ENCODE data around the gene SERTAD1. TPM values are rescaled to one million over a fixed set of nuclear protein-coding genes. Genes with fewer than 3 reads are reported as not detected.

SERTAD1 gene
- total RNA-seq, 1 donor from 2014 or later = 3.6 TPM

DNA sequence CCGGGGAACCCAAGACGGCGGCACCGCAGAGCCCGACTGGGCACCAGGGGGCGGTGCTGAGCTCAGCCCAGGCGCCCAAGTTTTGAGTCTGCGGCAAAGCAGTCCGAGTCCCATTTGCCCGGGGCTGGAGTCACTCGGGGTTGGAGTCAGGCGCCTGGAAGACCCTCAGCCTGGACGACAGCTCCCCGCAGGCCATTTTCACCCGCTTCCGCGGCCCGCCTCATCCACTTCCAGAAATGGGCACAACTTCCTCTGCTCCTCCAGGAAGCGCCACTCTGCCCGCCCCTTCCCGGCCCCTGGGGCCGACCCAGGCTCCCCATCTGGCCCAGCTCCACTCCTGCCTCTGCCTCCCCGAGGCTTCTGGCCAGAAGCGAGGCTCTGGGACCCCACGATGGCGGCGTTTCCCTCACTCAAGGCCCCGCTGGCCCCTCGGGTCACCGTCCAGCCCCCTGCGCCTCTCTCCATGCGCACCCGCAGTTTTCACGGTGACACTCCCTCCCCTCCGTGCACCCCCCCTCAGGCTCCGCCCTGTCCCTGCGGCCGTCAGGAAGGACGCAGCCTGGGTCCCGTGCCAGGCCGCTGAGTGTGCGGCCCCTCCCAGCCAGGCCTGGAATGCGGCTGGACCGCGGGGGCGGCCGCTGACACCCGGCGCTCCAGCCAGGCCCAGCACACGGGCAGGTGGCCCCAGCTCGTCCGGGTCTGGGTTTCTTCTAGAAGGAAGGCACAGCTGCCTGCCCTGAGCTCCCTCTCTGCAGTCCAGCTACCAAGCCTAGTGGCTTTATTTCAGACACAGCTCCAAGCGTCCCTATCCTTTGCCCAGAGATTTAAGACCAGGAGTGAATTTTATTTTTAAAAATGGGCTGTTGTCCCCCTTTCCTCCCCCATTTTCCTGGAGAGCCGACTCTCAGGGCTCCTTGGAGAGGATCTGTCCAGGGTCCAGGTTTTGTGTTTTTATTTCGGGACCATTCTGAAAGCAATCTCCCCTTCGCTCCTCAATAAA, 4.7 kb downstream of the SERTAD1 start:
- Mint-ChIP-seq H3K36me3 (ENCODE audit: unreplicated experiment) (no peaks in the 10 kb centered on the region), H3K4me3 (ENCODE audit: unreplicated experiment) (peak overlapping the region; percentile 75), H3K27ac (ENCODE audit: unreplicated experiment) (peak overlapping the region; percentile 82), H3K9me3 (ENCODE audit: unreplicated experiment) (peaks cover 11% of the 10 kb centered on the region), H3K4me1 (ENCODE audit: low read depth, unreplicated experiment) (peaks cover 30% of the 10 kb centered on the region), H3K27me3 (ENCODE audit: unreplicated experiment) (peaks cover 11% of the 10 kb centered on the region)
- TF ChIP-seq, protein P1, sequence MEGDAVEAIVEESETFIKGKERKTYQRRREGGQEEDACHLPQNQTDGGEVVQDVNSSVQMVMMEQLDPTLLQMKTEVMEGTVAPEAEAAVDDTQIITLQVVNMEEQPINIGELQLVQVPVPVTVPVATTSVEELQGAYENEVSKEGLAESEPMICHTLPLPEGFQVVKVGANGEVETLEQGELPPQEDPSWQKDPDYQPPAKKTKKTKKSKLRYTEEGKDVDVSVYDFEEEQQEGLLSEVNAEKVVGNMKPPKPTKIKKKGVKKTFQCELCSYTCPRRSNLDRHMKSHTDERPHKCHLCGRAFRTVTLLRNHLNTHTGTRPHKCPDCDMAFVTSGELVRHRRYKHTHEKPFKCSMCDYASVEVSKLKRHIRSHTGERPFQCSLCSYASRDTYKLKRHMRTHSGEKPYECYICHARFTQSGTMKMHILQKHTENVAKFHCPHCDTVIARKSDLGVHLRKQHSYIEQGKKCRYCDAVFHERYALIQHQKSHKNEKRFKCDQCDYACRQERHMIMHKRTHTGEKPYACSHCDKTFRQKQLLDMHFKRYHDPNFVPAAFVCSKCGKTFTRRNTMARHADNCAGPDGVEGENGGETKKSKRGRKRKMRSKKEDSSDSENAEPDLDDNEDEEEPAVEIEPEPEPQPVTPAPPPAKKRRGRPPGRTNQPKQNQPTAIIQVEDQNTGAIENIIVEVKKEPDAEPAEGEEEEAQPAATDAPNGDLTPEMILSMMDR (IDR thresholded peaks at IDR 0.05; ENCODE audit: partially characterized antibody, unreplicated experiment) = peak; percentile 94
- DNase-seq = peak; percentile 89

GRCh38 chr19:40420451-40420765, 5.4 kb downstream of the SERTAD1 start:
- Mint-ChIP-seq H3K27me3 (ENCODE audit: unreplicated experiment) (peaks cover 8% of the 10 kb centered on the region), H3K9me3 (ENCODE audit: unreplicated experiment) (peaks cover 12% of the 10 kb centered on the region), H3K27ac (ENCODE audit: unreplicated experiment) (peak overlapping the region; percentile 71), H3K36me3 (ENCODE audit: unreplicated experiment) (no peaks in the 10 kb centered on the region), H3K4me1 (ENCODE audit: low read depth, unreplicated experiment) (peaks cover 30% of the 10 kb centered on the region), H3K4me3 (ENCODE audit: unreplicated experiment) (peak overlapping the region; percentile 75)
- TF ChIP-seq, protein P1 (IDR thresholded peaks at IDR 0.05; ENCODE audit: partially characterized antibody, unreplicated experiment) = no peak
- DNase-seq = no peak

- Mint-ChIP-seq H3K4me1 (ENCODE audit: low read depth, unreplicated experiment) (peaks cover 28% of the 10 kb centered on the region), H3K4me3 (ENCODE audit: unreplicated experiment) (peak overlapping the region; percentile 57), H3K27me3 (ENCODE audit: unreplicated experiment) (peaks cover 8% of the 10 kb centered on the region), H3K9me3 (ENCODE audit: unreplicated experiment) (peaks cover 9% of the 10 kb centered on the region), H3K36me3 (ENCODE audit: unreplicated experiment) (no peaks in the 10 kb centered on the region), H3K27ac (ENCODE audit: unreplicated experiment) (peak overlapping the region; percentile 71)
- TF ChIP-seq, protein P1 (IDR thresholded peaks at IDR 0.05; ENCODE audit: partially characterized antibody, unreplicated experiment) = no peak
- no peak for DNase-seq
Measured at GRCh38 chr19:40419780-40420179, 6.0 kb downstream of the SERTAD1 start.

GRCh38 chr19:40419066-40419612, 6.7 kb downstream of the SERTAD1 start:
- peak overlapping the region; percentile 71 for H3K27ac Mint-ChIP-seq (ENCODE audit: unreplicated experiment)
- H3K9me3 Mint-ChIP-seq (ENCODE audit: unreplicated experiment) = peaks cover 6% of the 10 kb centered on the region
- peak overlapping the region; percentile 57 for H3K4me3 Mint-ChIP-seq (ENCODE audit: unreplicated experiment)
- TF ChIP-seq, protein P1 (IDR thresholded peaks at IDR 0.05; ENCODE audit: partially characterized antibody, unreplicated experiment) = no peak
- H3K4me1 Mint-ChIP-seq (ENCODE audit: low read depth, unreplicated experiment) = peaks cover 24% of the 10 kb centered on the region
- H3K36me3 Mint-ChIP-seq (ENCODE audit: unreplicated experiment) = no peaks in the 10 kb centered on the region
- H3K27me3 Mint-ChIP-seq (ENCODE audit: unreplicated experiment) = peaks cover 4% of the 10 kb centered on the region
- DNase-seq = no peak

- no peaks in the 10 kb centered on the region for H3K36me3 Mint-ChIP-seq (ENCODE audit: unreplicated experiment)
- no peak for DNase-seq
- peaks cover 3% of the 10 kb centered on the region for H3K27me3 Mint-ChIP-seq (ENCODE audit: unreplicated experiment)
- TF ChIP-seq, protein P1 (IDR thresholded peaks at IDR 0.05; ENCODE audit: partially characterized antibody, unreplicated experiment) = no peak
- peaks cover 27% of the 10 kb centered on the region for H3K4me1 Mint-ChIP-seq (ENCODE audit: low read depth, unreplicated experiment)
- peak overlapping the region; percentile 28 for H3K4me3 Mint-ChIP-seq (ENCODE audit: unreplicated experiment)
- H3K27ac Mint-ChIP-seq (ENCODE audit: unreplicated experiment) = peak overlapping the region; percentile 76
- peaks cover 6% of the 10 kb centered on the region for H3K9me3 Mint-ChIP-seq (ENCODE audit: unreplicated experiment)
Measured at GRCh38 chr19:40418040-40418439, 7.8 kb downstream of the SERTAD1 start.
